ENCODE data around the gene PLCB3. TPM values are rescaled to one million over a fixed set of nuclear protein-coding genes. Genes with fewer than 3 reads are reported as not detected.

Gene PLCB3
- polyA plus RNA-seq, 1 donor from 2014 or later, result 2.1 TPM

DNA sequence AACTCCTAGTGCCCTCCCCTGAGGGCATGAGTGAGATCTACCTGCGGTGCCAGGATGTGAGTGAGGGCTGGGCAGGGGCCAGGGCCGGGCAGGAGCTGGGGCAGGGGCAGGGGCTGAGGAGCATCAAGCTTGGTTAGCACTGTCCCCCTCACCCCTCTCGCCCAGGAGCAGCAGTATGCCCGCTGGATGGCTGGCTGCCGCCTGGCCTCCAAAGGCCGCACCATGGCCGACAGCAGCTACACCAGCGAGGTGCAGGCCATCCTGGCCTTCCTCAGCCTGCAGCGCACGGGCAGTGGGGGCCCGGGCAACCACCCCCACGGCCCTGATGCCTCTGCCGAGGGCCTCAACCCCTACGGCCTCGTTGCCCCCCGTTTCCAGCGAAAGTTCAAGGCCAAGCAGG is 31.1 kb upstream of the PLCB3 start:
- H3K9me2 ChIP-seq (ENCODE audit: insufficient read depth, low read length), result no peaks in the 10 kb centered on the region
- H2AFZ ChIP-seq (ENCODE audit: low read depth, low read length), result no peak overlapping the region
- H3K9me3 ChIP-seq (ENCODE audit: low read length), result no peaks in the 10 kb centered on the region
- no peaks in the 10 kb centered on the region for H4K20me1 ChIP-seq (ENCODE audit: insufficient read depth)
- no peak overlapping the region for H3K4me2 ChIP-seq (ENCODE audit: low read length)
- H3K36me3 ChIP-seq (ENCODE audit: insufficient read depth, low read length), result no peaks in the 10 kb centered on the region
- no peaks in the 10 kb centered on the region for H3F3A ChIP-seq (ENCODE audit: insufficient read depth, low read length, poor library complexity, severe bottlenecking)
- TF ChIP-seq SMC3 (conservative IDR thresholded peaks at IDR 0.05; ENCODE audit: poor library complexity) (no peak), MXI1 (conservative IDR thresholded peaks at IDR 0.05; ENCODE audit: poor library complexity, severe bottlenecking) (no peak), EZH2 (IDR thresholded peaks at IDR 0.05; ENCODE audit: borderline replicate concordance, insufficient read depth, low read length, poor library complexity, severe bottlenecking) (no peak), POLR2AphosphoS5 (IDR thresholded peaks at IDR 0.05) (no peak), EP300 (conservative IDR thresholded peaks at IDR 0.05; ENCODE audit: poor library complexity, severe bottlenecking) (no peak), RAD21 (conservative IDR thresholded peaks at IDR 0.05) (no peak), TAF1 (IDR thresholded peaks at IDR 0.05; ENCODE audit: low read depth) (no peak)
- TF ChIP-seq, protein P1, sequence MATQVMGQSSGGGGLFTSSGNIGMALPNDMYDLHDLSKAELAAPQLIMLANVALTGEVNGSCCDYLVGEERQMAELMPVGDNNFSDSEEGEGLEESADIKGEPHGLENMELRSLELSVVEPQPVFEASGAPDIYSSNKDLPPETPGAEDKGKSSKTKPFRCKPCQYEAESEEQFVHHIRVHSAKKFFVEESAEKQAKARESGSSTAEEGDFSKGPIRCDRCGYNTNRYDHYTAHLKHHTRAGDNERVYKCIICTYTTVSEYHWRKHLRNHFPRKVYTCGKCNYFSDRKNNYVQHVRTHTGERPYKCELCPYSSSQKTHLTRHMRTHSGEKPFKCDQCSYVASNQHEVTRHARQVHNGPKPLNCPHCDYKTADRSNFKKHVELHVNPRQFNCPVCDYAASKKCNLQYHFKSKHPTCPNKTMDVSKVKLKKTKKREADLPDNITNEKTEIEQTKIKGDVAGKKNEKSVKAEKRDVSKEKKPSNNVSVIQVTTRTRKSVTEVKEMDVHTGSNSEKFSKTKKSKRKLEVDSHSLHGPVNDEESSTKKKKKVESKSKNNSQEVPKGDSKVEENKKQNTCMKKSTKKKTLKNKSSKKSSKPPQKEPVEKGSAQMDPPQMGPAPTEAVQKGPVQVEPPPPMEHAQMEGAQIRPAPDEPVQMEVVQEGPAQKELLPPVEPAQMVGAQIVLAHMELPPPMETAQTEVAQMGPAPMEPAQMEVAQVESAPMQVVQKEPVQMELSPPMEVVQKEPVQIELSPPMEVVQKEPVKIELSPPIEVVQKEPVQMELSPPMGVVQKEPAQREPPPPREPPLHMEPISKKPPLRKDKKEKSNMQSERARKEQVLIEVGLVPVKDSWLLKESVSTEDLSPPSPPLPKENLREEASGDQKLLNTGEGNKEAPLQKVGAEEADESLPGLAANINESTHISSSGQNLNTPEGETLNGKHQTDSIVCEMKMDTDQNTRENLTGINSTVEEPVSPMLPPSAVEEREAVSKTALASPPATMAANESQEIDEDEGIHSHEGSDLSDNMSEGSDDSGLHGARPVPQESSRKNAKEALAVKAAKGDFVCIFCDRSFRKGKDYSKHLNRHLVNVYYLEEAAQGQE (IDR thresholded peaks at IDR 0.05; ENCODE audit: borderline replicate concordance), result no peak
- TF ChIP-seq, protein P2, sequence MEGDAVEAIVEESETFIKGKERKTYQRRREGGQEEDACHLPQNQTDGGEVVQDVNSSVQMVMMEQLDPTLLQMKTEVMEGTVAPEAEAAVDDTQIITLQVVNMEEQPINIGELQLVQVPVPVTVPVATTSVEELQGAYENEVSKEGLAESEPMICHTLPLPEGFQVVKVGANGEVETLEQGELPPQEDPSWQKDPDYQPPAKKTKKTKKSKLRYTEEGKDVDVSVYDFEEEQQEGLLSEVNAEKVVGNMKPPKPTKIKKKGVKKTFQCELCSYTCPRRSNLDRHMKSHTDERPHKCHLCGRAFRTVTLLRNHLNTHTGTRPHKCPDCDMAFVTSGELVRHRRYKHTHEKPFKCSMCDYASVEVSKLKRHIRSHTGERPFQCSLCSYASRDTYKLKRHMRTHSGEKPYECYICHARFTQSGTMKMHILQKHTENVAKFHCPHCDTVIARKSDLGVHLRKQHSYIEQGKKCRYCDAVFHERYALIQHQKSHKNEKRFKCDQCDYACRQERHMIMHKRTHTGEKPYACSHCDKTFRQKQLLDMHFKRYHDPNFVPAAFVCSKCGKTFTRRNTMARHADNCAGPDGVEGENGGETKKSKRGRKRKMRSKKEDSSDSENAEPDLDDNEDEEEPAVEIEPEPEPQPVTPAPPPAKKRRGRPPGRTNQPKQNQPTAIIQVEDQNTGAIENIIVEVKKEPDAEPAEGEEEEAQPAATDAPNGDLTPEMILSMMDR (IDR thresholded peaks at IDR 0.05; ENCODE audit: poor library complexity, severe bottlenecking), result no peak
- no peaks in the 10 kb centered on the region for H3K27me3 ChIP-seq (ENCODE audit: insufficient read depth, low read depth, low read length)
- H3K79me2 ChIP-seq (replicated peaks; ENCODE audit: insufficient read depth, low read length), result no peaks in the 10 kb centered on the region
- no peak overlapping the region for H3K27ac ChIP-seq (ENCODE audit: low read length)
- no peak overlapping the region for H3K9ac ChIP-seq (ENCODE audit: low read length)
- no peak overlapping the region for H3K4me3 ChIP-seq (ENCODE audit: low read length)

DNA sequence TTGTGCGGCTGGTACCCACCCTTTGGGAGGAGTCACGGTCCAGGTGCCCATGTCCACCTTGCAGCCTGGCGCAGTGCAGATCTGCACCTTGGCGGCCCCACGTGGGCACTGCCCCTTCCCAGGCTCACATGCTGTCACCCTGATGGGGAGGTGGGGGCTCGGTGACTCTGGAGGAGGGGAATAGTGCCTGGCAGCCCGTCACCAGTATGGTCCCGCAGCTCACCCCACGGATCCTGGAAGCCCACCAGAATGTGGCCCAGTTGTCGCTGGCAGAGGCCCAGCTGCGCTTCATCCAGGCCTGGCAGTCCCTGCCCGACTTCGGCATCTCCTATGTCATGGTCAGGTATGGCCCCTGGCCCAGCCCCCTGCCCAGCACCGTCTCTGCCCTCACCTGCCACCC is 30.5 kb upstream of the PLCB3 start:
- Histone ChIP-seq H3K9me2 (ENCODE audit: insufficient read depth, low read length) (no peaks in the 10 kb centered on the region), H3K27me3 (ENCODE audit: insufficient read depth, low read depth, low read length) (no peaks in the 10 kb centered on the region), H2AFZ (ENCODE audit: low read depth, low read length) (no peak overlapping the region), H3K27ac (ENCODE audit: low read length) (no peak overlapping the region), H3K36me3 (ENCODE audit: insufficient read depth, low read length) (no peaks in the 10 kb centered on the region), H3K4me3 (ENCODE audit: low read length) (no peak overlapping the region), H3K4me2 (ENCODE audit: low read length) (no peak overlapping the region), H3K79me2 (replicated peaks; ENCODE audit: insufficient read depth, low read length) (peaks cover 3% of the 10 kb centered on the region), H4K20me1 (ENCODE audit: insufficient read depth) (no peaks in the 10 kb centered on the region), H3K9me3 (ENCODE audit: low read length) (no peaks in the 10 kb centered on the region), H3F3A (ENCODE audit: insufficient read depth, low read length, poor library complexity, severe bottlenecking) (no peaks in the 10 kb centered on the region), H3K9ac (ENCODE audit: low read length) (no peak overlapping the region)
- TF ChIP-seq, protein P2 (IDR thresholded peaks at IDR 0.05; ENCODE audit: poor library complexity, severe bottlenecking), result no peak
- TF ChIP-seq EZH2 (IDR thresholded peaks at IDR 0.05; ENCODE audit: borderline replicate concordance, insufficient read depth, low read length, poor library complexity, severe bottlenecking) (no peak), EP300 (conservative IDR thresholded peaks at IDR 0.05; ENCODE audit: poor library complexity, severe bottlenecking) (no peak), POLR2AphosphoS5 (IDR thresholded peaks at IDR 0.05) (no peak), MXI1 (conservative IDR thresholded peaks at IDR 0.05; ENCODE audit: poor library complexity, severe bottlenecking) (no peak), SMC3 (conservative IDR thresholded peaks at IDR 0.05; ENCODE audit: poor library complexity) (no peak), TAF1 (IDR thresholded peaks at IDR 0.05; ENCODE audit: low read depth) (no peak), RAD21 (conservative IDR thresholded peaks at IDR 0.05) (no peak)
- TF ChIP-seq, protein P1 (IDR thresholded peaks at IDR 0.05; ENCODE audit: borderline replicate concordance), result no peak
